Fibroblast of mammary gland (primary cell): ENCODE data around the gene PTPDC1.

Experiments used
- DNase-seq: peaks from one replicate; pipeline ENCODE4 v3.0.0-alpha.2; 2010; ENCODE audit warnings: low read depth
- H3K4me3 ChIP-seq: 2 replicates; pipeline ENCODE4 v1.5.1; 2011; ENCODE audit warnings: low read depth, mild to moderate bottlenecking, low read length, moderate library complexity; ENCODE audit not compliant: control insufficient read depth
- CTCF ChIP-seq: conservative IDR thresholded peaks from 2 replicates; pipeline ENCODE4 v1.5.1; 2011; ENCODE audit warnings: low read depth, low read length, inconsistent platforms; ENCODE audit not compliant: control insufficient read depth, insufficient read depth

PTPDC1 gene, protein sequence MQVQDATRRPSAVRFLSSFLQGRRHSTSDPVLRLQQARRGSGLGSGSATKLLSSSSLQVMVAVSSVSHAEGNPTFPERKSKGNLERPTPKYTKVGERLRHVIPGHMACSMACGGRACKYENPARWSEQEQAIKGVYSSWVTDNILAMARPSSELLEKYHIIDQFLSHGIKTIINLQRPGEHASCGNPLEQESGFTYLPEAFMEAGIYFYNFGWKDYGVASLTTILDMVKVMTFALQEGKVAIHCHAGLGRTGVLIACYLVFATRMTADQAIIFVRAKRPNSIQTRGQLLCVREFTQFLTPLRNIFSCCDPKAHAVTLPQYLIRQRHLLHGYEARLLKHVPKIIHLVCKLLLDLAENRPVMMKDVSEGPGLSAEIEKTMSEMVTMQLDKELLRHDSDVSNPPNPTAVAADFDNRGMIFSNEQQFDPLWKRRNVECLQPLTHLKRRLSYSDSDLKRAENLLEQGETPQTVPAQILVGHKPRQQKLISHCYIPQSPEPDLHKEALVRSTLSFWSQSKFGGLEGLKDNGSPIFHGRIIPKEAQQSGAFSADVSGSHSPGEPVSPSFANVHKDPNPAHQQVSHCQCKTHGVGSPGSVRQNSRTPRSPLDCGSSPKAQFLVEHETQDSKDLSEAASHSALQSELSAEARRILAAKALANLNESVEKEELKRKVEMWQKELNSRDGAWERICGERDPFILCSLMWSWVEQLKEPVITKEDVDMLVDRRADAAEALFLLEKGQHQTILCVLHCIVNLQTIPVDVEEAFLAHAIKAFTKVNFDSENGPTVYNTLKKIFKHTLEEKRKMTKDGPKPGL

DNA sequence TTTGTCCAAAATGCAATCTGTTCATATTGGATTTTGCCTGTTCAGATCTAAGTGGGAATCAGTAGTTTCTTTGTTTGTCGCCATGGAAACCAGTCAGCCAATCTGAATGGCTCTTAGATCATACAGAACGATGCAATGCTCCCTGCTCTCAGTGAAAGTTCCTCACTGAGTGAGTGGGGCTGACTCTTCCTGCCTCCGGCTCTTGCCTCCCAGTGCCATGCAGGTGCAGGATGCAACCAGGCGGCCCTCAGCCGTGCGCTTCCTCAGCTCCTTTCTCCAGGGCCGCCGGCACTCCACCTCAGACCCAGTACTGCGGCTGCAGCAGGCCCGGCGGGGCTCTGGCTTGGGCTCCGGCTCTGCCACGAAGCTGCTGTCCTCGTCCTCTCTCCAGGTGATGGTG, at the start of gene PTPDC1:
TSS of gene PTPDC1 (plus strand) at position 151 of the 400 bp plus-strand sequence. CDS start at position 218, 67 bp downstream.
- no peak for TF ChIP-seq CTCF
- no peak within 1 kb of the TSS for H3K4me3 ChIP-seq
- peak; percentile 75 for DNase-seq

- no peak overlapping the region for H3K4me3 ChIP-seq
- DNase-seq = no peak
- no peak for TF ChIP-seq CTCF
These were observed 49.8 kb upstream of the PTPDC1 start for GRCh38 chr9:94034511-94034910.

GRCh38 chr9:94039786-94040185, 44.5 kb upstream of the PTPDC1 start:
- TF ChIP-seq CTCF = no peak
- H3K4me3 ChIP-seq = no peak overlapping the region
- DNase-seq = no peak

DNA sequence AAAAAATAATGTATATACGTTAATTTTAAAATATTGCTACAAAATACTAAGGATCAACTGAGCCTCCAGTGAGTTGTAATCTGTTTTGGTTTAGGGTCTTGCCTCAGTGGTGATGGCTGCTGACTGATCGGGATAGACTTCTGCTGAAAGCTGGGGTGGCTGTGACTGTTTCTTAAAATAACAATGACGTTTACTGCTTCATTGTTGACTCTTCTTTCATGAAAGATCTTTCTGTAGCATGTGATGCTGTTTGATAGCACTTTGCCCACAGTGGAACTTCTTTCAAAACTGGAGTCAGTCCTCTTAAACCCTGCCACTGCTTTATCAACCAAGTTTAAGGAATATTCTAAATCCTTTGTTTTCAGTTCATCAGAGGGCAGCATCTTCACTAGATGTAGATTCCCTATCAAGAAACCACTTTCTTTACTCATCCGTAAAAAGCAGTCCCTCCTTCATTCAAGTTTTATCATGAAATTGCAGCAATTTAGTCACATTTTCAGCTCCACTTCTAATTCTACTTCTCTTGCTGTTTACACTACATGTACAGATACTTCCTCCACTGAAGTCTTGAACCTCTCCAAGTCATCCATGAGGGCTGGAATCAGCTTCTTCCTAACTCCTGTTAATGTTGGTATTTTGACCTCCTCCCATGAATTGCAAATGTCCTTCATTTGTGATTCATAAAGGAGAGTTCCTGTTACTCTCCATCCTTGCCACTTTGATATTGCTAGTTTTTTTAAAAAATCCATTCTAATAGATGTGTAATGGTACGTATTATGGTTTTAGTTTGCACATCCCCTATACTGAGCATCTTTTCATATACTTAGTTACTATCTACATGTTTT, 41.5 kb upstream of the PTPDC1 start:
- no peak for DNase-seq
- TF ChIP-seq CTCF = no peak
- no peak overlapping the region for H3K4me3 ChIP-seq

GRCh38 chr9:94054716-94055115, 29.5 kb upstream of the PTPDC1 start:
- TF ChIP-seq CTCF = no peak
- DNase-seq = peak; percentile 7
- H3K4me3 ChIP-seq = no peak overlapping the region

DNA sequence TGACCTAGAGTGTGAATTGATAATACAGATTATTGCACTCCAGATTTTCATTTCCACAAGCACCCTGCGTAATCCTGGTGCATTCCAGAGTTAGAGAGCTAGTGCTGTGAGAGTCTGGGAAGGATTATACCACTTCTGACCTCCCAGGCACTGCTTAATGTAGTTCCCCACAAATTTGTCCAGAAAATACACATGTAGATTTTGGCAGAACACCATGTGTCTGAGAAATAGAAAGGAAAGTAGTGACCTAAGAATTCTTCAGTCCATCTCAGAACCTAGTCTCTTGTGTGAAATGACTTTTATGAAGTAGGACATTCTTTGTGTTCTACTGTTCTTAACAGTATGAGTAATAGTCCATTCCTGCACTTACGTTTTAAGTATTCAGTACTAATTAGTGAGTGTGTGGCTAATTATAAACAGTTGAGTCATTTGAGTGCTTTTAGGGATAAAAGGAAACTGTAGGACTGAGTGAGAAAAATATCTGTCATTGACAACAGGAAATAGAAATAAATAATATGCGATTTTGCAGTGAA, 27.8 kb upstream of the PTPDC1 start:
- TF ChIP-seq CTCF = no peak
- DNase-seq = peak; percentile 93
- no peak overlapping the region for H3K4me3 ChIP-seq
